H1 (cell line): Measurements from ENCODE around the gene ACER1. TPM values are rescaled to one million over a fixed set of nuclear protein-coding genes. Genes with fewer than 3 reads are reported as not detected.

ENCODE experiments used
- CTCF ChIA-PET: fragments of 300-600 bp; sonication (Branson Sonifier 250); formaldehyde crosslinking; loops from one replicate; lab custom pipeline; 2021; ENCODE audit not compliant: partially characterized antibody; lab: Charles Lee
- POLR2A ChIA-PET: fragments of 300-600 bp; sonication (Branson Sonifier 250); formaldehyde crosslinking; loops from one replicate; lab custom pipeline; 2021; ENCODE audit warnings: inconsistent platforms; ENCODE audit not compliant: partially characterized antibody; lab: Charles Lee
- DNase-seq, 2 experiments: peaks; one replicate each; pipeline versions ENCODE4 v3.0.0 to v3.0.0-alpha.2; 2010 to 2022; ENCODE audit warnings: low spot score in 2 of 2, low read depth in 1 of 2, mixed read lengths in 1 of 2
- FAIRE-seq: peaks from 2 replicates; lab custom pipeline; 2011; peaks lifted over from hg19 to GRCh38; lab: Jason Lieb, UNC
- H2AFZ ChIP-seq: 2 replicates; pipeline ENCODE4 v1.8.1; 2012; ENCODE audit warnings: low read length, inconsistent platforms
- H2AK5ac ChIP-seq: 2 replicates; pipeline ENCODE4 v1.6.1; 2013; ENCODE audit warnings: low read depth, low read length
- H2BK120ac ChIP-seq: replicated peaks from 2 replicates; pipeline ENCODE3; 2013; ENCODE audit warnings: low read depth, low read length, inconsistent platforms
- H2BK12ac ChIP-seq: 2 replicates; pipeline ENCODE4 v1.6.1; 2013; ENCODE audit warnings: low read depth, low read length
- H2BK15ac ChIP-seq: 2 replicates; pipeline ENCODE4 v1.6.1; 2013; ENCODE audit warnings: low read length
- H2BK20ac ChIP-seq: 2 replicates; pipeline ENCODE4 v1.6.1; 2013; ENCODE audit warnings: low read length
- H2BK5ac ChIP-seq: 2 replicates; pipeline ENCODE4 v1.6.1; 2013; ENCODE audit warnings: low read depth, low read length
- H3K14ac ChIP-seq: 2 replicates; pipeline ENCODE4 v1.6.1; 2013; ENCODE audit warnings: inconsistent platforms; ENCODE audit not compliant: insufficient read length
- H3K18ac ChIP-seq: 2 replicates; pipeline ENCODE4 v1.6.1; 2013; ENCODE audit warnings: low read length; ENCODE audit errors: extremely low read depth
- H3K23ac ChIP-seq: 2 replicates; pipeline ENCODE4 v1.6.1; 2013; ENCODE audit warnings: inconsistent platforms; ENCODE audit not compliant: insufficient read length
- H3K23me2 ChIP-seq: 2 replicates; pipeline ENCODE4 v1.6.1; 2013; ENCODE audit warnings: low read depth, low read length
- H3K27ac ChIP-seq: 2 replicates; pipeline ENCODE4 v1.6.1; 2011; ENCODE audit warnings: low read depth, low read length, inconsistent platforms
- H3K27me3 ChIP-seq, 4 experiments: replicated peaks in 1 of 4; 1 replicate in 1 of 4; 2 replicates in 3 of 4; pipeline versions ENCODE4 v1.6.1 to v1.8.1; 2011 to 2013; ENCODE audit warnings: low read length in 3 of 4, mild to moderate bottlenecking in 3 of 4, inconsistent platforms in 2 of 4, mixed read lengths in 2 of 4, moderate library complexity in 1 of 4; ENCODE audit not compliant: control insufficient read depth in 3 of 4, insufficient read depth in 3 of 4; ENCODE audit errors: extremely low read depth in 1 of 4
- H3K36me3 ChIP-seq, 4 experiments: 2 replicates each; pipeline versions ENCODE4 v1.6.1 to v1.8.1; 2011 to 2013; ENCODE audit warnings: mild to moderate bottlenecking in 4 of 4, low read length in 3 of 4, moderate library complexity in 2 of 4, control low read depth in 1 of 4, inconsistent platforms in 1 of 4; ENCODE audit not compliant: insufficient read depth in 4 of 4, control insufficient read depth in 2 of 4
- H3K4ac ChIP-seq: replicated peaks from 2 replicates; pipeline ENCODE3; 2013; ENCODE audit warnings: low read length, low read depth, mixed read lengths, inconsistent platforms; ENCODE audit not compliant: insufficient read length
- H3K4me1 ChIP-seq, 4 experiments: replicated peaks in 1 of 4; 1 replicate in 1 of 4; 2 replicates in 3 of 4; pipeline versions ENCODE4 v1.6.1 to v1.8.1; 2011 to 2013; ENCODE audit warnings: low read length in 3 of 4, inconsistent platforms in 2 of 4, mixed read lengths in 1 of 4; ENCODE audit not compliant: insufficient read depth in 4 of 4, control insufficient read depth in 3 of 4
- H3K4me2 ChIP-seq, 2 experiments: 2 replicates each; pipeline versions ENCODE4 v1.6.1 to v1.8.1; 2011 to 2013; ENCODE audit warnings: low read depth in 2 of 2, low read length in 2 of 2, control low read depth in 1 of 2, inconsistent platforms in 1 of 2, mild to moderate bottlenecking in 1 of 2; ENCODE audit not compliant: insufficient read depth in 1 of 2
- H3K4me3 ChIP-seq, 4 experiments: fragments of 200-600, 300-600 bp in 1 of 4; sonication (generic), shearing (Covaris generic), sonication (Bioruptor Twin) in 1 of 4; 2 replicates each; pipeline versions ENCODE4 v1.5.1 to v1.8.1; 2011 to 2016; ENCODE audit warnings: low read length in 4 of 4, low read depth in 3 of 4, control low read depth in 2 of 4, inconsistent platforms in 2 of 4, mild to moderate bottlenecking in 2 of 4, mixed read lengths in 1 of 4, moderate library complexity in 1 of 4; ENCODE audit not compliant: insufficient read depth in 2 of 4; ENCODE audit errors: extremely low read depth in 1 of 4
- H3K56ac ChIP-seq: replicated peaks from 2 replicates; pipeline ENCODE3; 2013; ENCODE audit warnings: low read depth, mild to moderate bottlenecking, mixed read lengths, low read length, inconsistent platforms; ENCODE audit not compliant: insufficient read length
- H3K79me1 ChIP-seq: 2 replicates; pipeline ENCODE4 v1.6.1; 2013; ENCODE audit warnings: low read depth, low read length, control low read depth
- H3K79me2 ChIP-seq, 2 experiments: 2 replicates each; pipeline versions ENCODE4 v1.6.1 to v1.8.1; 2012 to 2013; ENCODE audit warnings: low read length in 2 of 2, mild to moderate bottlenecking in 2 of 2, inconsistent platforms in 1 of 2; ENCODE audit not compliant: insufficient read depth in 2 of 2, control insufficient read depth in 1 of 2
- H3K9ac ChIP-seq, 4 experiments: replicated peaks in 1 of 4; 1 replicate in 1 of 4; 2 replicates in 3 of 4; pipeline versions ENCODE4 v1.6.1 to v1.8.1; 2011 to 2013; ENCODE audit warnings: low read depth in 3 of 4, low read length in 3 of 4, control low read depth in 2 of 4, mild to moderate bottlenecking in 2 of 4, moderate library complexity in 2 of 4, inconsistent platforms in 1 of 4; ENCODE audit errors: extremely low read depth in 1 of 4
- H3K9me3 ChIP-seq, 2 experiments: 2 replicates each; pipeline versions ENCODE4 v1.6.1 to v1.8.1; 2012 to 2013; ENCODE audit warnings: mild to moderate bottlenecking in 2 of 2, moderate library complexity in 2 of 2, control low read depth in 1 of 2, inconsistent platforms in 1 of 2, low read depth in 1 of 2, low read length in 1 of 2, mixed read lengths in 1 of 2; ENCODE audit not compliant: insufficient read depth in 2 of 2
- H4K20me1 ChIP-seq, 2 experiments: replicated peaks in 1 of 2; 2 replicates each; pipeline versions ENCODE3 to v1.8.1; 2011 to 2013; ENCODE audit warnings: inconsistent platforms in 2 of 2, low read length in 2 of 2, mild to moderate bottlenecking in 1 of 2; ENCODE audit not compliant: insufficient read depth in 2 of 2, control insufficient read depth in 1 of 2
- H4K5ac ChIP-seq: 2 replicates; pipeline ENCODE4 v1.6.1; 2013; ENCODE audit warnings: low read length, low read depth, mixed read lengths, inconsistent platforms; ENCODE audit not compliant: insufficient read length
- H4K8ac ChIP-seq: 2 replicates; pipeline ENCODE4 v1.8.0; 2013; ENCODE audit warnings: mild to moderate bottlenecking, moderate library complexity, low read length, inconsistent platforms; ENCODE audit not compliant: insufficient read depth; ENCODE audit errors: extremely low read depth
- H4K91ac ChIP-seq: replicated peaks from 2 replicates; pipeline ENCODE3; 2013; ENCODE audit warnings: low read length, mixed read lengths, inconsistent platforms; ENCODE audit not compliant: insufficient read length
- CBX5 ChIP-seq: fragments of 300-800, 300-1000 bp; sonication (generic); IDR thresholded peaks from 2 replicates; pipeline ENCODE4 v1.7.1; 2016; ENCODE audit warnings: antibody characterized with exemption, low read length, low read depth
- CEBPB ChIP-seq: IDR thresholded peaks from 2 replicates; pipeline ENCODE4 v1.6.1; 2012; ENCODE audit warnings: low read depth, low read length
- EP300 ChIP-seq, 2 experiments: IDR thresholded peaks; 1 replicate in 1 of 2; 2 replicates in 1 of 2; pipeline ENCODE4 v1.6.1; 2011 to 2012; ENCODE audit warnings: low read depth in 2 of 2, low read length in 2 of 2, mild to moderate bottlenecking in 2 of 2, borderline replicate concordance in 1 of 2, inconsistent platforms in 1 of 2, moderate library complexity in 1 of 2
- JUN ChIP-seq: IDR thresholded peaks from 2 replicates; pipeline ENCODE4 v1.6.1; 2011; ENCODE audit warnings: low read depth, mild to moderate bottlenecking, improper control_type of control experiment, low read length
- WGBS, 2 experiments: shearing (Covaris generic) in 1 of 2; methylation state at CpG; one replicate each; pipeline versions ENCODE4 v1.1.6 to v1.1.7; 2013 to 2015; ENCODE audit warnings: low lambda C conversion rate in 2 of 2, mixed read lengths in 2 of 2, inconsistent platforms in 1 of 2, low coverage in 1 of 2, missing lambda C conversion rate in 1 of 2; ENCODE audit not compliant: insufficient replicate concordance in 2 of 2, insufficient coverage in 1 of 2, insufficient read length in 1 of 2; ENCODE audit errors: extremely low coverage in 1 of 2, missing lambda C conversion rate in 1 of 2; 5-methylcytosine and 5-hydroxymethylcytosine counted together
- polyA plus RNA-seq, 7 experiments: library from polyadenylated mRNA; depleted of rRNA in 3 of 7; stranded (reverse) in 5 of 7; unstranded in 2 of 7; fragments of >200 nt in 5 of 7; fragments of 200-250 nt in 2 of 7; gene quantifications; 1 replicate in 5 of 7; 2 replicates in 1 of 7; 4 replicates in 1 of 7; pipeline versions ENCODE4 v1.2.1 to v1.2.3, GENCODE V29; 2011 to 2013; ENCODE audit warnings: missing spikeins in 2 of 7, mixed read lengths in 2 of 7
- total RNA-seq: library from RNA; stranded (reverse); fragmentation: NEBNext Ultra II Directional; extraction: Animal tissue kit (Norgen Biotek cat#: 25700); gene quantifications from 2 replicates; pipeline ENCODE4 v1.2.1, GENCODE V29; 2021

Gene ACER1
- total and polyA plus RNA-seq, 2 of the 8 experiments (the other 6 are each of a cell fraction or from before 2014, with no cell fraction given), result 0.05 TPM; not detected in 1

DNA sequence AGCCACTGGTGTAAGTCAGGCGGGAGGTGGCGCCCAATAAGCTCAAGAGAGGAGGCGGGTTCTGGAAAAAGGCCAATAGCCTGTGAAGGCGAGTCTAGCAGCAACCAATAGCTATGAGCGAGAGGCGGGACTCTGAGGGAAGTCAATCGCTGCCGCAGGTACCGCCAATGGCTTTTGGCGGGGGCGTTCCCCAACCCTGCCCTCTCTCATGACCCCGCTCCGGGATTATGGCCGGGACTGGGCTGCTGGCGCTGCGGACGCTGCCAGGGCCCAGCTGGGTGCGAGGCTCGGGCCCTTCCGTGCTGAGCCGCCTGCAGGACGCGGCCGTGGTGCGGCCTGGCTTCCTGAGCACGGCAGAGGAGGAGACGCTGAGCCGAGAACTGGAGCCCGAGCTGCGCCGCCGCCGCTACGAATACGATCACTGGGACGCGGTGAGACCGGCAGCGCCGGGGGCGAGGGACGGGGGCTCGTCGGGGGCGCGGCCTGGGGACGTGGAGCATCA, 39.2 kb upstream of the ACER1 start, which contains the start of gene ALKBH7:
TSS of gene ALKBH7 (plus strand) at position 201 of the 502 bp plus-strand sequence. CDS start at position 228, 27 bp downstream.
- H3K18ac ChIP-seq, result peak within 1 kb of the TSS; percentile 97
- FAIRE-seq, result peak; percentile 90
- no peak for TF ChIP-seq CEBPB
- TF ChIP-seq CBX5, result no peak
- no peak for TF ChIP-seq EP300 (IDR thresholded peaks at IDR 0.05; ENCODE audit: borderline replicate concordance in 1 of 2, low read depth in 2 of 2, low read length in 2 of 2)
- no peak for TF ChIP-seq JUN

More for the DNA sequence above, 39.2 kb upstream of the ACER1 start, which contains the start of gene ALKBH7:
- Histone ChIP-seq H3K23me2 (peaks cover 4% of the 10 kb centered on the region; the same call in 1 of the 2 replicates), H2BK5ac (peak within 1 kb of the TSS; percentile 96), H4K8ac (peak within 1 kb of the TSS; percentile 89), H3K9me3 (no peaks in the 10 kb centered on the region), H3K27ac (peak within 1 kb of the TSS; percentile 79), H3K23ac (no peak within 1 kb of the TSS), H3K79me2 (no peaks in the 10 kb centered on the region), H3K14ac (no peak within 1 kb of the TSS), H3K4me2 (peak within 1 kb of the TSS; percentile 70 to 74), H3K27me3 (no peaks in the 10 kb centered on the region), H4K5ac (peak within 1 kb of the TSS; percentile 98), H3K4me3 (peak within 1 kb of the TSS; percentile 82 to 100 (median 92)), H3K9ac (peak within 1 kb of the TSS; percentile 79 to 89 (median 80)), H3K36me3 (peaks cover 3 to 11% (median 9%) of the 10 kb centered on the region in 4 experiments; a peak in 5 of 8 replicates), H4K20me1 (peaks cover 0 to 6% of the 10 kb centered on the region in 2 experiments), H2BK120ac (no peak within 1 kb of the TSS), H3K4me1 (peaks cover 0 to 11% (median 7%) of the 10 kb centered on the region in 4 experiments; a peak in 5 of 7 replicates), H3K4ac (peak within 1 kb of the TSS; percentile 94), H2BK15ac (peak within 1 kb of the TSS; percentile 98; the same call in 1 of the 2 replicates), H2BK12ac (peak within 1 kb of the TSS; percentile 84; the same call in 1 of the 2 replicates), H2AK5ac (peak within 1 kb of the TSS; percentile 24; the same call in 1 of the 2 replicates), H4K91ac (peak within 1 kb of the TSS; percentile 91), H2AFZ (no peak within 1 kb of the TSS; the same call in 1 of the 2 replicates), H3K56ac (peak within 1 kb of the TSS; percentile 90), H3K79me1 (no peaks in the 10 kb centered on the region), H2BK20ac (no peak within 1 kb of the TSS)
- DNase-seq, result peak; percentile 92 to 97
- 1% methylated on average over 41 of the region's 47 CpGs; no CpG with 5 or more reads in 1 of the 2 experiments for WGBS, 2 experiments
- POLR2A ChIA-PET, result interaction anchor here (0.7 to 9.9 kb wide), 6 partner anchors 9 to 53 kb away, joined by 3 to 81 read pairs (median 8); partner anchors contain the start of genes CLPP, GTF2F1 and KHSRP
- CTCF ChIA-PET, result interaction anchor here (0.5 to 1.7 kb wide), 5 partner anchors 23 to 154 kb away, joined by 3 to 4 read pairs (median 3); no protein-coding TSS in a partner anchor
